Measurements from ENCODE around the gene DNAH6.

DNAH6 gene

GRCh38 chr2:84781942-84782716 is 265.8 kb downstream of the DNAH6 start:
- no peak overlapping the region for H3K27ac ChIP-seq

DNA sequence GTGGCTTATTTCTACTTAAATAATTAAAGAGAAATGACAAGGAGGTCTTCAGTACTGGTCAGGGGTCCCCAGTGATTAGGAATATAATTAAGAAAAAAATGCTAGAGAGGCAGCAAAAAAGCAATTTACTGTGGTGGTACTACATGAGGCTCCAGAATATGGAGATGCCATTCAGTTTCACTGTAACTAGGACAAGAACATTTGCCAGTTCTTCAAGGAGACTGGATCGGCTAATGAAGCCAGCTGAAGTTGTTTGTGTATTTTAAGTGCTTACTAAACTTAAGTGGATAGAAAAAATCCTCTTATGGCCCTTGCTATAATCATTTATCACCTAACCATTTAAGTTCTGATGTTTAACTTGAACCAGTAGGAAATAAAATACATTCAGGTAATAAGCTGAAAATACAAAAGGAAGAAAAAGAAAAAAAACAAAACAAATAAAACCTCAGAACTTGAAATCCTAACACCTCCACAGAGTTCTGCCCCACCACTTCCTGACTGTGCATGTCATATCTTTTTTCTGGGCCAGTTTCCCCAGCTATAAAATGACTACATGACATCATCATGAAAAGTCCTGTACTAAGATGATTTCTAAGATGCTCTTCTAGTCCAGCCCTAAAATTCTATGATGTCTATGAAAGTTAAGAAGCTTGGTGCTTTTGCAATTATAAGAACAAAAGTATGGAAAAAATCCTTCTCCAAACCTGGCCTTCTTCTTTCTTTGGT is 266.6 kb downstream of the DNAH6 start:
- H3K27ac ChIP-seq: no peak overlapping the region
- TF ChIP-seq ZFX (IDR thresholded peaks at IDR 0.05; ENCODE audit: borderline replicate concordance) (no peak), CTCF (IDR thresholded peaks at IDR 0.05) (no peak)

More at GRCh38 chr2:84781942-84782716, 265.8 kb downstream of the DNAH6 start:
- TF ChIP-seq CTCF (IDR thresholded peaks at IDR 0.05) (no peak), ZFX (IDR thresholded peaks at IDR 0.05; ENCODE audit: borderline replicate concordance) (no peak)

GRCh38 chr2:84785950-84786349 is 269.7 kb downstream of the DNAH6 start:
- H3K27ac ChIP-seq: no peak overlapping the region
- no peak for TF ChIP-seq ZFX (IDR thresholded peaks at IDR 0.05; ENCODE audit: borderline replicate concordance)
- no peak for TF ChIP-seq CTCF (IDR thresholded peaks at IDR 0.05)

GRCh38 chr2:84786601-84787000 is 270.3 kb downstream of the DNAH6 start:
- no peak overlapping the region for H3K27ac ChIP-seq
- no peak for TF ChIP-seq ZFX (IDR thresholded peaks at IDR 0.05; ENCODE audit: borderline replicate concordance)
- no peak for TF ChIP-seq CTCF (IDR thresholded peaks at IDR 0.05)

DNA sequence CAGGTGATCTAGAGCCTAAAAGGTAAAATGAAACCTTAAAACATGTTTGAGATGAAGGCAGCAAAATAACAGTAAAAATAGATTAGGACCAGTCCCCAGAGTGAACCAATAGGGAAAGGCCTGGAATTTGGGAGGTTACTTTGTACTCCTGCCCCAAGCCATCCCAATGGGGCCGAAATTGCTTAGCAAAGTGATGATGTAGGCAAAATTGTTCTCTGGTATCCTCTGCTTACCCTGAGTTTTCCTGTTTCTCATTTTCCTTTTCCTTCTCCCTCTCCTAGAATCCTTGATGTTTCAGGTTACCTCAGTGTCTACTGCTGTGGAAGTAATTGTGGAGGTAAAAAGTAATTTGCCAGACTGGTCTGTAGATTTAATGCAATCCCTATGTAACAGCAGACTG is 271.7 kb downstream of the DNAH6 start:
- no peak overlapping the region for H3K27ac ChIP-seq
- TF ChIP-seq ZFX (IDR thresholded peaks at IDR 0.05; ENCODE audit: borderline replicate concordance) (no peak), CTCF (IDR thresholded peaks at IDR 0.05) (no peak)

DNA sequence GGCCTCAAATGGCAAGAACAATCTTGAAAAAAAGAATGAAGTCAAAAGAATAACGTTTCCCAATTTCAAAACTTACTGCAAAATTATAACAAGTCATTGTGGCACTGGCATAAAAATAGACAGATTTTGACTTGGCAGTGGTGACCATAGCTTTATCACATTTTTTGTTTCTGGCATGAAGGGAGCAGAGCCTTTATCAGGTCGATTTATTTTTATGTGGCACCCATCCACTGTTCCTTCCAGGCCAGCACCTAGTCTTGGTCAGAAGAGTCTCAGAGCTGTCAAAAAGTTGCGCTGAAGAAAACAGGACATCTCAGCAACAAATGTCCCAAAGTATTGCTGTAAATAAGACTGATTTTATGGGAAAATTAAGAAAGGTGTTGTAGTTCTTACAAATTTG is 272.2 kb downstream of the DNAH6 start:
- no peak for TF ChIP-seq CTCF (IDR thresholded peaks at IDR 0.05)
- TF ChIP-seq ZFX (IDR thresholded peaks at IDR 0.05; ENCODE audit: borderline replicate concordance): no peak
- no peak overlapping the region for H3K27ac ChIP-seq

Data from 22Rv1 (cell line).